ENCODE results near the gene NEUROG1.

Gene NEUROG1

GRCh38 chr5:135535820-135536801, at the start of gene NEUROG1:
NEUROG1 (minus strand) TSS chr5:135535964; CDS start chr5:135535690, 274 bp downstream.
- DNase-seq (ENCODE audit: low read depth), result no peak
- TF ChIP-seq CTCF (conservative IDR thresholded peaks at IDR 0.05; ENCODE audit: low read length), result no peak

GRCh38 chr5:135584918-135585317, 49.2 kb upstream of the NEUROG1 start:
- DNase-seq (ENCODE audit: low read depth), result no peak
- H3K4me3 ChIP-seq (ENCODE audit: low read length), result no peak overlapping the region
- TF ChIP-seq CTCF (conservative IDR thresholded peaks at IDR 0.05; ENCODE audit: low read length), result no peak

More at GRCh38 chr5:135535820-135536801, at the start of gene NEUROG1:
- H3K4me3 ChIP-seq (ENCODE audit: low read length), result no peak within 1 kb of the TSS

GRCh38 chr5:135584276-135584675, 48.5 kb upstream of the NEUROG1 start:
- TF ChIP-seq CTCF (conservative IDR thresholded peaks at IDR 0.05; ENCODE audit: low read length), result no peak
- H3K4me3 ChIP-seq (ENCODE audit: low read length), result no peak overlapping the region
- no peak for DNase-seq (ENCODE audit: low read depth)

- no peak for TF ChIP-seq CTCF (conservative IDR thresholded peaks at IDR 0.05; ENCODE audit: low read length)
Observed at GRCh38 chr5:135582099-135582781, 46.5 kb upstream of the NEUROG1 start.

GRCh38 chr5:135578685-135579341, 43.0 kb upstream of the NEUROG1 start, which contains the start of gene CXCL14:
CXCL14 (minus strand) TSS chr5:135578991; CDS start chr5:135578778, 213 bp downstream.
- H3K4me3 ChIP-seq (ENCODE audit: low read length), result peak within 1 kb of the TSS; percentile 49
- TF ChIP-seq CTCF (conservative IDR thresholded peaks at IDR 0.05; ENCODE audit: low read length), result no peak
- peak; percentile 67 for DNase-seq (ENCODE audit: low read depth)

More at GRCh38 chr5:135582099-135582781, 46.5 kb upstream of the NEUROG1 start:
- DNase-seq (ENCODE audit: low read depth), result no peak
- no peak overlapping the region for H3K4me3 ChIP-seq (ENCODE audit: low read length)

GRCh38 chr5:135578305-135578684, 42.5 kb upstream of the NEUROG1 start:
- no peak for DNase-seq (ENCODE audit: low read depth)
- no peak for TF ChIP-seq CTCF (conservative IDR thresholded peaks at IDR 0.05; ENCODE audit: low read length)
- H3K4me3 ChIP-seq (ENCODE audit: low read length), result peak overlapping the region; percentile 49
